HAP-1 (cell line): ENCODE results near the gene HMG20B.

Source experiments
- DNase-seq, 2 experiments: peaks; one replicate each; pipeline ENCODE4 v3.0.0-alpha.2; 2016 to 2020; ENCODE audit warnings: low spot score in 2 of 2
- H3K27me3 ChIP-seq: fragments of 250-450 bp; sonication (Bioruptor Pico); 2 replicates; pipeline ENCODE4 v1.5.1; 2020; ENCODE audit warnings: low read depth, mild to moderate bottlenecking, moderate library complexity
- H3K36me3 ChIP-seq: fragments of 250-450 bp; sonication (Bioruptor Pico); replicated peaks from 2 replicates; pipeline ENCODE4 v1.5.1; 2020; ENCODE audit warnings: mild to moderate bottlenecking
- H3K4me1 ChIP-seq: fragments of 250-450 bp; sonication (Bioruptor Pico); 2 replicates; pipeline ENCODE4 v1.5.1; 2020; ENCODE audit warnings: mild to moderate bottlenecking
- H3K4me3 ChIP-seq: fragments of 250-450 bp; sonication (Bioruptor Pico); 2 replicates; pipeline ENCODE4 v1.5.1; 2020; ENCODE audit warnings: mild to moderate bottlenecking, moderate library complexity
- H3K9me3 ChIP-seq: fragments of 250-450 bp; sonication (Bioruptor Pico); 2 replicates; pipeline ENCODE4 v1.5.1; 2020; ENCODE audit warnings: mild to moderate bottlenecking, moderate library complexity
- in situ Hi-C: fragments of 300-500 bp; cut with MboI; formaldehyde crosslinking; loops from 3 replicates; pipeline ENCODE4 v1.14.3; 2020; ENCODE audit warnings: low sequenced_read_pairs, inconsistent platforms, mixed read lengths

Gene HMG20B

GRCh38 chr19:3615524-3616135 is 42.9 kb downstream of the HMG20B start:
- in situ Hi-C loops: no loop called here
- H3K4me1 ChIP-seq: no peaks in the 10 kb centered on the region
- no peak for DNase-seq
- no peak overlapping the region for H3K4me3 ChIP-seq
- H3K27me3 ChIP-seq: no peaks in the 10 kb centered on the region
- H3K36me3 ChIP-seq: peaks cover 21% of the 10 kb centered on the region
- no peaks in the 10 kb centered on the region for H3K9me3 ChIP-seq

DNA sequence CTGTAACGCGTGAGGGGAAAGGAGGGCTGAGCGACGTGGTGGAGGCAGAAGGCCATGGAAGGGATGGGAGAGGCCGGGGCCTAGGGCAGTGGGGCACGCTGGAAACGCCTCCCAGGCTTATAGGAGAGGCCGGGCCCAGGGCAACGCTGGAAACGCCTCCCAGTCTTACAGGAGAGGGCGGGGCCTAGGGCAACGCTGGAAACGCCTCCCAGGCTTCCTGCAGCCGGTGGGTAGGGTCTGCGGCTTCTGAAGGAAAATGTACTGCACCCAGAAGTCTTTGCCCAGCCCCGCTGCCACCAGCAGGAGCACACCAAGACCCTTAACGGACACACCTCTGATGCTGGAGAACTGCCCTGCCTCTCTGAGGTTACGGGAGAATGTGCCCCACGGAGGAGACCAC is 44.7 kb downstream of the HMG20B start:
- in situ Hi-C loops: no loop called here
- no peak for DNase-seq
- no peaks in the 10 kb centered on the region for H3K4me1 ChIP-seq

GRCh38 chr19:3618144-3618810 is 45.5 kb downstream of the HMG20B start:
- H3K4me3 ChIP-seq: no peak overlapping the region
- no peaks in the 10 kb centered on the region for H3K27me3 ChIP-seq
- no peaks in the 10 kb centered on the region for H3K9me3 ChIP-seq
- in situ Hi-C loops: no loop called here
- peak in 1 of 2 experiments; percentile 75 for DNase-seq
- peaks cover 19% of the 10 kb centered on the region for H3K36me3 ChIP-seq
- H3K4me1 ChIP-seq: no peaks in the 10 kb centered on the region

More for the DNA sequence above, 44.7 kb downstream of the HMG20B start:
- Histone ChIP-seq H3K9me3 (no peaks in the 10 kb centered on the region), H3K36me3 (peaks cover 14% of the 10 kb centered on the region), H3K27me3 (no peaks in the 10 kb centered on the region), H3K4me3 (no peak overlapping the region)

- Histone ChIP-seq H3K4me1 (no peaks in the 10 kb centered on the region), H3K9me3 (no peaks in the 10 kb centered on the region), H3K36me3 (peaks cover 20% of the 10 kb centered on the region), H3K27me3 (no peaks in the 10 kb centered on the region), H3K4me3 (no peak overlapping the region)
- in situ Hi-C loops: no loop called here
- DNase-seq: no peak
Observed at GRCh38 chr19:3618811-3619630, 46.3 kb downstream of the HMG20B start.

- no peaks in the 10 kb centered on the region for H3K9me3 ChIP-seq
- peaks cover 20% of the 10 kb centered on the region for H3K36me3 ChIP-seq
- H3K4me1 ChIP-seq: no peaks in the 10 kb centered on the region
- no peak for DNase-seq
- in situ Hi-C loops: no loop called here
- no peak overlapping the region for H3K4me3 ChIP-seq
- no peaks in the 10 kb centered on the region for H3K27me3 ChIP-seq
Observed at GRCh38 chr19:3619631-3620012, 46.9 kb downstream of the HMG20B start.

DNA sequence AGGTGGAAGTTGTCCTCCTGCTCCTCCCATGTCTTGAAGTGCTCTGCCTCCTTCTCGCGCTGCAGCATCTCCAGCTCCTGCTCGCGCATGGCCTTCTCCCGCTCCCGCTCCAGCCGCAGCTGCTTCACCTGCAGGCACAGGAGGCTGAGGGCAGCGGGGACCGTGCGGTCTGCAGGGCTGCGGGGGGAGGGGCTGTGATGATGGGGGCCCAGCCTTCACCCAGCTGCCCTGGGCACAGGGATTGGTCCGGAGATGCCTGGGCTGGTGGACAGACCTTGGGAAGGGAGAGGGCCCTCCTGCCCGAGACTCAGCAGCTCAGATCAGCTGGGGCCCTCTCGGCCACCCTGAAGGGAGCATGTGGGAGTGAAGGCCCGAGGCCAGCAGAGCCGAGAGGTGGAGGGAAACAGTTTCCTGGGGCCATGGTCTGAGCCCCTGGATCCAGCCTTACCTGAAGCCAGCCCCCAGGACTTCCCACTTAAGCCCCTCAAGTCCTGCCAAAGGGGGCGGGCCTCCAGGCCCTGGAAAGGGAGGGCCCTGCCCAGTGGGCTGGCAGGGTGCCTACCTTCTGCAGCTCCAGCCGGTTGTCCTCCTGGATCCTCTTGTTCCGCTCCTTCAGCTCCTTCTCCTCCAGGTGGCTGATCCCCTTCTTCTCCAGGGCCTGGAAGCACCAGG is 47.5 kb downstream of the HMG20B start:
- no peaks in the 10 kb centered on the region for H3K27me3 ChIP-seq
- 0 out of 2 replicates have a peak, but pooled peaks cover under 1% of the 10 kb centered on the region for H3K4me1 ChIP-seq
- in situ Hi-C loops: no loop called here
- no peak for DNase-seq
- H3K9me3 ChIP-seq: no peaks in the 10 kb centered on the region
- no peak overlapping the region for H3K4me3 ChIP-seq
- peaks cover 20% of the 10 kb centered on the region for H3K36me3 ChIP-seq

DNA sequence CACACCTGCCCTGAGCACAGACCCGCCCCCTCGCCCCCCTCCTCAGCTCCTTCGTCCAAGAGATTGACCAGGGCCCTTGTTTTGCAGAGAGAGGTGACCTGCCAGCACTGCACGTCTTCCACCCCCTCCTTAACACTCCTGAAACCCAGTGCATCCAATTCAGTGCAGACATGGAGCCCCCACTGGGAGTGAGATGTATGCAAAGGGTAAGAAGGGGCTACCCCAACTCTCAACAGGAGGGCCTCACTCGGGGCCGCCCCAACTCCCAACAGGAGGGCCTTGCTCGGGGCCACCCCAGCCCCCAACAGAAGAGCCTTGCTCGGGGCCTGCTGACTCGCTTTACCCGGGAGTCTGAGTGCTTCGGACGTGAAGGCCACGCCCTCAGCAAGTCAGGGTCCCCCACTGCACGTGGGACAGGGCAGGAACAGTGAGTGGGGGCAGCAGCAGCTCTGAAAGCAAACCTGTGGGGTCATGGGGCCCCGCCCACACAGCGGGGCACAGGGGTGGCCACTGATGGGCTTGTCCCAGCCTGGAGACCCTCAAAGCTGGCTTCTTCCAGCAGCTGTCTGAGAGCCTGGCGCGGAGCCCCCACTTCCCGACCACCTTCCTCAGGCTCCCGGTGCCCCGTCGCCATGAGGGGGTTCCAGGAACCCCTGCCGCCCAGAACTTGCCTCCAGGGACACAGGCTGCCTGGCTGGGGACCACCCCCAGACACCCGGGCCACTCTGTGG is 48.2 kb downstream of the HMG20B start:
- no peak overlapping the region for H3K4me3 ChIP-seq
- 0 out of 2 replicates have a peak, but pooled peaks cover 3% of the 10 kb centered on the region for H3K4me1 ChIP-seq
- no peak for DNase-seq
- peaks cover 20% of the 10 kb centered on the region for H3K36me3 ChIP-seq
- no peaks in the 10 kb centered on the region for H3K27me3 ChIP-seq
- in situ Hi-C loops: no loop called here
- H3K9me3 ChIP-seq: no peaks in the 10 kb centered on the region

DNA sequence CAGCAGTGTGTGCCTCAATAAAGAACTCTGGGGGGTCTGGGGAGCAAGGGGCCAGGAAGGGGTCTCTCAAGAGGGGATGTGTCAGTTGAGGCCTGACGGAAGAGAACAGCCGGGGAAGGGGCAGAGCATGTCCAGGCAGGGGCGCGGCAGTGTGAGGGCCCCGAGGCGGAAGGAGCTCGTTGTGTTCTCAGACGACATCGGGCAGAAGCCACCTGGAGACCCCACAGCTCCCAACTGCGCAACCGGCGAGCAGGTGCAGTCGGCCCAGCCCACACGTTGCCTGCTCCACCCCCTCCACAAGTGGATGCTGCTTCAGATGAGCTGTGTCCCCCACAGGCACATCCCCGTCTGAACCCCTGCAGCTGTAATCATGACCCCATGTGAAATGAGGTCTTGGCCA is 48.9 kb downstream of the HMG20B start:
- no peaks in the 10 kb centered on the region for H3K9me3 ChIP-seq
- no peaks in the 10 kb centered on the region for H3K27me3 ChIP-seq
- peaks cover 23% of the 10 kb centered on the region for H3K36me3 ChIP-seq
- no peak for DNase-seq
- in situ Hi-C loops: no loop called here
- 0 out of 2 replicates have a peak, but pooled peaks cover 3% of the 10 kb centered on the region for H3K4me1 ChIP-seq
- H3K4me3 ChIP-seq: no peak overlapping the region

DNA sequence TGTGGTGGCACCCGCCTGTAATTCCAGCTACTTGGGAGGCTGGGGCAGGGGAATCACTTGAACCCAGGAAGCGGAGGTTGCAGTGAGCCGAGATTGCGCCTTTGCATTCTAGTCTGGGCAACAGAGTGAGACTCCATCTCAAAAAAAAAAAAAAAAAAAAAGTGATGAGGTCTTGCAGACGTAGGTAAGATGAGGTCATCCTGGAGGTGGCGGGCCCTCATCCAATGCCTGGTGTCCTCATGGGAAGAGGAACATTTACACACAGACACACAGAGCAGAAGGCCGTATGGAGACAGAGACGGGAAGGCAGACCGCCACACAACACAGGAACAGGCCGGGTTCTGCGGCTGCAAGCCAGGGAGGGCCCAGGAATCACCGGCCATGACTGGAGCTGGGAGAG is 49.5 kb downstream of the HMG20B start:
- no peaks in the 10 kb centered on the region for H3K9me3 ChIP-seq
- in situ Hi-C loops: no loop called here
- no peak for DNase-seq
- H3K4me3 ChIP-seq: no peak overlapping the region
- peaks cover 5% of the 10 kb centered on the region; the same call in 1 of the 2 replicates for H3K4me1 ChIP-seq
- no peaks in the 10 kb centered on the region for H3K27me3 ChIP-seq
- H3K36me3 ChIP-seq: peaks cover 20% of the 10 kb centered on the region

- no peak for DNase-seq
- H3K27me3 ChIP-seq: no peaks in the 10 kb centered on the region
- H3K4me3 ChIP-seq: no peak overlapping the region
- H3K9me3 ChIP-seq: no peaks in the 10 kb centered on the region
- peaks cover 7% of the 10 kb centered on the region; the same call in 1 of the 2 replicates for H3K4me1 ChIP-seq
- H3K36me3 ChIP-seq: peaks cover 20% of the 10 kb centered on the region
- in situ Hi-C loops: no loop called here
Observed at GRCh38 chr19:3623716-3624115, 51.0 kb downstream of the HMG20B start.

- DNase-seq: no peak
- in situ Hi-C loops: no loop called here
- Histone ChIP-seq H3K9me3 (no peaks in the 10 kb centered on the region), H3K4me3 (peak overlapping the region; percentile 98), H3K36me3 (peaks cover 17% of the 10 kb centered on the region), H3K27me3 (no peaks in the 10 kb centered on the region), H3K4me1 (peaks cover 7% of the 10 kb centered on the region; the same call in 1 of the 2 replicates)
Observed at GRCh38 chr19:3625996-3626472, 53.3 kb downstream of the HMG20B start.

DNA sequence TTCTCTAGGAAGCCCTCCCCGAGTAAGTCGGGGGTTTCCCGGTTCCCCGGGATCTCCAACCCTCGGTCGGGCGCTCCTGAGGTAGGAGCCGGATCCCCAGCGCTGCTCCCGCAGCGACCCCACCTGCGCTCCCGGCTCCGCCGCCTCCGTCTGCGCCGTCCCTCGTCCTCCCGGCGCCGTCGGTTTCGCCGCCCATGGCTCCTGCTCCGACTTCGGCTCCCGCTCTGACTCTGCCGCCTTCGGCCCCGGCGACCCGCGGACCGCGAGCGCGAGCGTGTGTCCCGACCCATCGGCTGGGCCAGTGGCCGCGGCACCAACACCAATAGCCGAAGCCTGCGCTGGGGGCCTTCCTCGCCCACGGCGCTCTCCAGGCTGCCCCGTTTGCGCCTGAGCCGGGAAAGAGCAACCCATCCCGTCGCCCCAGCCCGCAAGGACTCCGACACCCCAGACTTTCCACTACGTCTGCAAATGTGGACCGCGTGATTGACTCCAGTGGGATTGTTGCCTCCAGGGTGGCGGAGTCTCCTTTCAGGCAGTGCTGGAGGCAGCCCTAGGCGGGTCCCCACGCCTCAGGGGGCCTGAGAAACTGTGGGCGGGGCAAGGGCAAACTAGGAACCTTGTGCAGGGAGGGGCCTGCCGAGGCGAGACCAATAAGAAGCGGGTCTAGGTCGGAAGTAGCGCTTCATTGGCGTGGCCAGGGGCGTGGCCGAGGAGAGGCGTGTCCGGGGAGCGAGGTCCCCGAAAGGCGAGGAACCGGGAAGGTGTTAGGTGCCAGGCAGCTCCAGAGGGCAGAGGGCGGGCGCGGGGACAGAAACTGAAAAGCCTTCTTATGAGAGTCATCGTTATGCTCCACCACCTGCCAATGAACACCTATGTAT is 54.0 kb downstream of the HMG20B start, which contains the start of gene CACTIN:
Gene CACTIN, minus strand, starts transcription at position 318 of the 878 bp plus-strand sequence. Its CDS starts 28 bp downstream, at position 290.
- in situ Hi-C loops: no loop called here
- Histone ChIP-seq H3K4me3 (peak within 1 kb of the TSS; percentile 98), H3K27me3 (no peaks in the 10 kb centered on the region), H3K9me3 (no peaks in the 10 kb centered on the region), H3K36me3 (peaks cover 12% of the 10 kb centered on the region), H3K4me1 (peaks cover 7% of the 10 kb centered on the region; the same call in 1 of the 2 replicates)
- peak; percentile 97 to 100 for DNase-seq
